22Rv1 (cell line): ENCODE data around the gene MYO1C.

Experiments
- ZFX ChIP-seq: fragments of 450-650 bp; IDR thresholded peaks from 2 replicates; pipeline ENCODE4 v1.6.1; 2017; ENCODE audit warnings: antibody characterized with exemption, borderline replicate concordance
- TF ChIP-seq, protein P1 (sequence below): fragments of 450-650 bp; IDR thresholded peaks from 2 replicates; pipeline ENCODE4 v1.5.1; 2017; ENCODE audit warnings: mild to moderate bottlenecking

- TF ChIP-seq, protein P1, sequence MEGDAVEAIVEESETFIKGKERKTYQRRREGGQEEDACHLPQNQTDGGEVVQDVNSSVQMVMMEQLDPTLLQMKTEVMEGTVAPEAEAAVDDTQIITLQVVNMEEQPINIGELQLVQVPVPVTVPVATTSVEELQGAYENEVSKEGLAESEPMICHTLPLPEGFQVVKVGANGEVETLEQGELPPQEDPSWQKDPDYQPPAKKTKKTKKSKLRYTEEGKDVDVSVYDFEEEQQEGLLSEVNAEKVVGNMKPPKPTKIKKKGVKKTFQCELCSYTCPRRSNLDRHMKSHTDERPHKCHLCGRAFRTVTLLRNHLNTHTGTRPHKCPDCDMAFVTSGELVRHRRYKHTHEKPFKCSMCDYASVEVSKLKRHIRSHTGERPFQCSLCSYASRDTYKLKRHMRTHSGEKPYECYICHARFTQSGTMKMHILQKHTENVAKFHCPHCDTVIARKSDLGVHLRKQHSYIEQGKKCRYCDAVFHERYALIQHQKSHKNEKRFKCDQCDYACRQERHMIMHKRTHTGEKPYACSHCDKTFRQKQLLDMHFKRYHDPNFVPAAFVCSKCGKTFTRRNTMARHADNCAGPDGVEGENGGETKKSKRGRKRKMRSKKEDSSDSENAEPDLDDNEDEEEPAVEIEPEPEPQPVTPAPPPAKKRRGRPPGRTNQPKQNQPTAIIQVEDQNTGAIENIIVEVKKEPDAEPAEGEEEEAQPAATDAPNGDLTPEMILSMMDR, result no peak
- no peak for TF ChIP-seq ZFX
Observed at GRCh38 chr17:1454541-1454940, 37.9 kb downstream of the MYO1C start.
